CD4-positive, alpha-beta T cell treated with Interleukin-21 for 1 hour (primary cell): ENCODE measurements around the gene PARP14.
"Not testable (repeated sequence)": the region's sequence is repeated elsewhere in the genome, so short reads cannot be mapped to it uniquely, and the experiment has no call there.

Experiments
- DNase-seq: peaks from one replicate; pipeline ENCODE4 v3.0.0-alpha.2; 2020

PARP14 gene, protein sequence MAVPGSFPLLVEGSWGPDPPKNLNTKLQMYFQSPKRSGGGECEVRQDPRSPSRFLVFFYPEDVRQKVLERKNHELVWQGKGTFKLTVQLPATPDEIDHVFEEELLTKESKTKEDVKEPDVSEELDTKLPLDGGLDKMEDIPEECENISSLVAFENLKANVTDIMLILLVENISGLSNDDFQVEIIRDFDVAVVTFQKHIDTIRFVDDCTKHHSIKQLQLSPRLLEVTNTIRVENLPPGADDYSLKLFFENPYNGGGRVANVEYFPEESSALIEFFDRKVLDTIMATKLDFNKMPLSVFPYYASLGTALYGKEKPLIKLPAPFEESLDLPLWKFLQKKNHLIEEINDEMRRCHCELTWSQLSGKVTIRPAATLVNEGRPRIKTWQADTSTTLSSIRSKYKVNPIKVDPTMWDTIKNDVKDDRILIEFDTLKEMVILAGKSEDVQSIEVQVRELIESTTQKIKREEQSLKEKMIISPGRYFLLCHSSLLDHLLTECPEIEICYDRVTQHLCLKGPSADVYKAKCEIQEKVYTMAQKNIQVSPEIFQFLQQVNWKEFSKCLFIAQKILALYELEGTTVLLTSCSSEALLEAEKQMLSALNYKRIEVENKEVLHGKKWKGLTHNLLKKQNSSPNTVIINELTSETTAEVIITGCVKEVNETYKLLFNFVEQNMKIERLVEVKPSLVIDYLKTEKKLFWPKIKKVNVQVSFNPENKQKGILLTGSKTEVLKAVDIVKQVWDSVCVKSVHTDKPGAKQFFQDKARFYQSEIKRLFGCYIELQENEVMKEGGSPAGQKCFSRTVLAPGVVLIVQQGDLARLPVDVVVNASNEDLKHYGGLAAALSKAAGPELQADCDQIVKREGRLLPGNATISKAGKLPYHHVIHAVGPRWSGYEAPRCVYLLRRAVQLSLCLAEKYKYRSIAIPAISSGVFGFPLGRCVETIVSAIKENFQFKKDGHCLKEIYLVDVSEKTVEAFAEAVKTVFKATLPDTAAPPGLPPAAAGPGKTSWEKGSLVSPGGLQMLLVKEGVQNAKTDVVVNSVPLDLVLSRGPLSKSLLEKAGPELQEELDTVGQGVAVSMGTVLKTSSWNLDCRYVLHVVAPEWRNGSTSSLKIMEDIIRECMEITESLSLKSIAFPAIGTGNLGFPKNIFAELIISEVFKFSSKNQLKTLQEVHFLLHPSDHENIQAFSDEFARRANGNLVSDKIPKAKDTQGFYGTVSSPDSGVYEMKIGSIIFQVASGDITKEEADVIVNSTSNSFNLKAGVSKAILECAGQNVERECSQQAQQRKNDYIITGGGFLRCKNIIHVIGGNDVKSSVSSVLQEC (N-terminal part only)

DNA sequence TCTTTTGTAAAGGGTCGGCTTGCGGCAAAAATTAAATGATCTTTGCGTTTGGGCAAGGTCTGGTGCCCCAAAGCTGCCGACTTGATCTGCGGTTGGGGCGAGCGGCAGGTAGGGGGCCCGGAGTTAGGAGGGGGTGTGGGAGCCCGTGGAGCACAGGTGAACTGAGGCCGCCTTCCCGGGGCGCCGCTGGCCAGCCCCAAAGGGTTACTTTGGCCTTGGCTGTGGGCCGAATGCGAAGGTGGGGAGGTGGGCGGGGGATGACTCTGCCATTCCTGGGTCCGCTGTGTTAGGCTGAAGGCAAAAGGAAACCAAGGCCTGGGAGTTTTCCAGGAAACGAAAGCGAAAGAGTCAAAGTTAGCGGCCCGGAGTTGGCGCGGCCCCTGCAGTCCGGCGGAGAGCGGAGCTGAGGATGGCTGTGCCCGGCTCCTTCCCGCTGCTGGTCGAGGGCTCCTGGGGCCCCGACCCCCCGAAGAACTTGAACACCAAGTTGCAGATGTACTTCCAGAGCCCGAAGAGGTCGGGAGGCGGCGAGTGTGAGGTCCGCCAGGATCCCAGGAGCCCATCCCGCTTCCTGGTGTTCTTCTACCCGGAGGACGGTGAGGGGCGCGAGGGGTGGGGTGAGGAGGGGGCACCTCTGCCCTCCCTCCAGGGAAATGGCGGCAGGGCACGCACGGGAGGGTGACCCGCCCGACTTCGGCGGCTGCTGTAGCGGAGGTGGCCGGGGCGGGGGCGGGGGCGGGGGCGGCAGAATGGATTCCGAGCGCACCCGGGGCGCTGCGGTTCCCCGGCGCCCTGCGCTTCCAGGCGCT is at the start of gene PARP14:
PARP14 (plus strand) TSS at position 365 of the 809 bp plus-strand sequence; CDS start at position 410, 45 bp downstream.
- DNase-seq: peak; percentile 81

DNA sequence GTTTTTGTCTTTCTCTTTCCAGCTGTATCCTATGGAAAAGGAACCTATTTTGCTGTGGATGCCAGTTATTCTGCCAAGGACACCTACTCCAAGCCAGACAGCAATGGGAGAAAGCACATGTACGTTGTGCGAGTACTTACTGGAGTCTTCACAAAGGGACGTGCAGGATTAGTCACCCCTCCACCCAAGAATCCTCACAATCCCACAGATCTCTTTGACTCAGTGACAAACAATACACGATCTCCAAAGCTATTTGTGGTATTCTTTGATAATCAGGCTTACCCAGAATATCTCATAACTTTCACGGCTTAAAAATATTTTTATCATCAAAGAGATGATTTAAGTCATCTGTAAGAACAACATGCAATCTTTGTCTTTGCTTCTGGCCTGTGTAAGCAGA is 44.9 kb upstream of the PARP14 start:
- DNase-seq: no peak

DNA sequence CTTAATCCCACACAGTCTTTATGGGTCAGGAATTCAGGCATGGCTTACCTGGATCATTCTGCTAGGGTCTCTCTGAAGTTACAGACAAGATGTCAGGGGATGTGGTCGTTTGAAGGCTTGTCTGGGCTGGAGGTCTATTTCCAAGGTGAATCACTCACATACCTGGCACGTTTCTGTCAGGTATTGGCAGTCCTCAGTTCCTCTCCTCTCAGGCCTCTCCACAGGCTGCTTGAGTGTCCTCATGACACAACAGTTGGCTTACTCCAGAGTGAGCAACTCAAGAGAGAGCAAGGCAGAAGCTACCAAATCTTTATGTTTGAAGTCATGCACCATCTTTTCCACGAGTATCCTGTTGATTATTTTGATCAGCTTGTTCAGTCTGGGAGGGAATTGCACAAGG is 43.9 kb upstream of the PARP14 start:
- DNase-seq: no peak

GRCh38 chr3:122640437-122640999 is 40.1 kb upstream of the PARP14 start:
- no peak for DNase-seq

- peak; percentile 12 for DNase-seq
These were observed 37.7 kb upstream of the PARP14 start for GRCh38 chr3:122642935-122643334.

- DNase-seq: peak; percentile 46
These were observed 34.3 kb upstream of the PARP14 start for GRCh38 chr3:122646146-122646988.

GRCh38 chr3:122651233-122651907 is 29.3 kb upstream of the PARP14 start:
- not testable (repeated sequence) for DNase-seq

DNA sequence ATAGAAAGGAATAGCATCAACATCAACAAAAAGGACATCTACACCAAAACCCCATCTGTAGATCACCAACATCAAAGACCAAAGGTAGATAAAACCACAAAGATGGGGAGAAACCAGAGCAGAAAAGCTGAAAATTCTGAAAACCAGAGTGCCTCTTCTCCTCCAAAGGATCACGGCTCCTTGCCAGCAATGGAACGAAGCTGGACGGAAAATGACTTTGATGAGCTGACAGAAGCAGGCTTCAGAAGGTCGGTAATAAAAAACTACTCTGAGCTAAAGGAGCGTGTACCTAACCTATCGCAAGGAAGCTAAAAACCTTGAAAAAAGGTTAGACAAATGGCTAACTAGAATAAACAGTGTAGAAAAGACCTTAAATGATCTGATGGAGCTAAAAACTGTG is 28.7 kb upstream of the PARP14 start:
- not testable (repeated sequence) for DNase-seq

GRCh38 chr3:122658336-122658735 is 22.3 kb upstream of the PARP14 start:
- DNase-seq: not testable (repeated sequence)

GRCh38 chr3:122660297-122660974 is 20.2 kb upstream of the PARP14 start:
- DNase-seq: no peak

GRCh38 chr3:122661633-122662032 is 19.0 kb upstream of the PARP14 start:
- no peak for DNase-seq

GRCh38 chr3:122662505-122662904 is 18.1 kb upstream of the PARP14 start:
- no peak for DNase-seq

- no peak for DNase-seq
These were observed 15.3 kb upstream of the PARP14 start for GRCh38 chr3:122665226-122665786.

DNA sequence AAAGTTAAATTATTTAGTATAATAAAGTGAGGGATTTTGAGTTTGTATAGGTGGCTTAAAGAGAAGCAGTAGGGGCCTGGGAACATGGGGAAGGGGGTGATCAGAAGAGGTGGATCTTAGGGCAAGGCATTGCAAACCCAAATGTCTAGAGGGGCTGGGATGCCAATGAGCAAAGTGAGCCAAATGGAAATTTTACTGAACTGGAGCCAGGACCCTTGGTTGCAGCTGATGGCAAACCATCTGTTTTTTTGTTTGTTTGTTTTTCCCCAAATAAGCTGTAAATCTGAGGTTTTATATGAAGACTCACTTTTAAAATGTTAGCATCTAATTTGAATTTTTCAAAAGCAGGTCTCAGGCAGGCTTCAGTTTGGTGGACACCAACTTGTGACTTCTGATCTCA is 14.8 kb upstream of the PARP14 start:
- no peak for DNase-seq

- no peak for DNase-seq
These were observed 11.5 kb upstream of the PARP14 start for GRCh38 chr3:122668930-122669730.

- no peak for DNase-seq
These were observed 9.1 kb upstream of the PARP14 start for GRCh38 chr3:122671553-122671952.

- no peak for DNase-seq
These were observed 6.3 kb upstream of the PARP14 start for GRCh38 chr3:122674339-122674738.

DNA sequence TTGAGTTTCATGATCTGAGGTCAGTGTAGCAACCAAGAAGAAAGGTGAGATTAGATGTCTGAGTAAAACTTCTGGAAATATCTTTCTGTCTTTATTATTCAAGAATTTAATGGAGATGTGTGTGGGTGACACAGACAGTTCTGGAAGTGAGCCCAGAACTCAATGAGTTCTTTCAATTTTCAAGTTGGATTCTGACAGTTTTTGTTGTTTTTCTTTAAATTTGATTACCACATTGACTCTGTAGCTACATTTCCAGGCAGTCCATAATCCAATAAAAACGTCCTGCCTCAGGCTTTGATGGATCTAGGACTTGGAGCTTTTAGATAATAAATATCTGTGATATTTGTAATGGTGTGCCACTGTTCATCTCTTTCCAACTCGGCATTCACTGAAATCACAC is 3.9 kb upstream of the PARP14 start:
- DNase-seq: no peak
